Activated CD4-positive, alpha-beta T cell treated with anti-CD3 and anti-CD28 coated beads, Interleukin-2, Interleukin-6, amounts not matched to agents 100 ng/mL and 50 ng/mL, durations not matched to agents 16 hours and 8 hours (primary cell): Measurements from ENCODE around the gene NKD1.

Source experiments
- DNase-seq: peaks from one replicate; pipeline ENCODE4 v3.0.0-alpha.2; 2020

The NKD1 gene

GRCh38 chr16:50583211-50583610 is 35.0 kb downstream of the NKD1 start:
- no peak for DNase-seq

DNA sequence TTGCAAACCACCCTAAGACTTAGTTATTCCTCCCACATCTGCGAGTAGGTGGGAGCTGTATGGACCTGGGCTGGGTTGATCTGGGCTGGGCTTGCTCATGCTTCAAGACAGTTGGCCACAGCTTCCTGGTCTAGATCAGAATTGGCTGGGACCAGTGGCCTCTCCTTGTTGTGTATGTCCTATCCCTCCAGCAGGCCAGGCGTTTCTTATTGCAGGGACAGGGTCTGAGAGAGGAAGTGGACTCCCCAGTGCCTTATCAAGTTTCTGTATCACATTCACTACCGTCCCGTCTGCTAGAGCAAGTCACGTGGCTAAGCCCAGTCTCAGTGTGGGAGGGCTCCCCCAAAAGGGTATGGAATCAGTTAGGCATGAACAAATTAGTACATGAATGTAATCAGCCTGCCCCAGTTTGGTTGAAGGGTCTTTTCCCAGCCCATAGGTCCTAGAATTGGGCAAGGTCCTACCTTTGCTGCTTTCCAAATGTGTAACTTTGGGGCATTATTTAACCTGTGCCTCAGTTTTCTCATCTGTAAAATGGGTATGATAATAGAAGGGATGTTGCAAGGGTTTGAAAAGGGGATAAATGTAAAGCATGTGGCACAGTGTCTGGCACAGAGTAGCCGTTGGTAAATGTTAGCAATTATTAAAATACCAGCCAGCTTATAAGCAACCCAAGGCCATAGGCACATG is 36.0 kb downstream of the NKD1 start:
- DNase-seq, result peak; percentile 6

DNA sequence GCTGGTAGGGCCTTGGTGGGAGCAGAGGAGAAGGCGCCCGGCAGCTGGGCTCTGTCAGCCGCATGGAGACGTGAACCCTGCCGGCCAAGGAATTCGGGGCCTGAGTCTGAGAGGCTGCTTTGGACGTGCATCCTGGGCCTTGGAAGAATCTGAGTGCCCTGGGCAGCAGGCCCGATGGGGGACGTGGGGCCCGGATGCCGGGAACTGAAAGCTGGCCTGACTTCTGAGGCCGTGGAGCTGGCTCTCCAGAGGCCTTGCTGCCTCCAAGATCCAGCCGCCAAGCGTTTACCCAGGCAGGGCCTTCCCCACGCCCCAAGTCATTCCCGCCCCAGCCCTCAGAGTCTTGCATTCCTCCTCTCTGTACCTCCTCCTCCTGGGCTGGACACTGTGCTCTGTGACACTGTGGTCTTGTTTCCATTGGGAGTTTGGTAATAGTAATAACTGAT is 37.2 kb downstream of the NKD1 start:
- no peak for DNase-seq

GRCh38 chr16:50587543-50587942 is 39.3 kb downstream of the NKD1 start:
- DNase-seq, result no peak

DNA sequence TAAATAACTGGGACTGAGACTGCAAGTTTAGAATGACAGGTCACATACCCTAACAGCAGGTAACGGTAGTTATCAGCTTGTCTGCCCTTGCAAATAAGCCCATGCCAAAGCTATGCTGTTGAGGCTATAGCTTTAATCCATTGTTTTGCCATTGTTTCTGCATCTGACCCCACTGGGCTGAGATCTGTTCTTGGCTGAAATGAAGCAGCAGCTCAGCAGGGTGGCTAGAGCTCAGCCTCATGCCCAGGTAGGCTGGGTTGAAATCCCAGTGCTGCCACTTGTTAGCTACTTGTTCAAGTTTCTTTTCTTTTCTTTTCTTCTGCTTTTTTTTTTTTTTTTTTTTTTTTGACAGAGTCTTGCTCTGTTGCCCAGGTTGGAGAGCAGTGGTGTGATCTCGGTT is 40.1 kb downstream of the NKD1 start:
- DNase-seq, result no peak

DNA sequence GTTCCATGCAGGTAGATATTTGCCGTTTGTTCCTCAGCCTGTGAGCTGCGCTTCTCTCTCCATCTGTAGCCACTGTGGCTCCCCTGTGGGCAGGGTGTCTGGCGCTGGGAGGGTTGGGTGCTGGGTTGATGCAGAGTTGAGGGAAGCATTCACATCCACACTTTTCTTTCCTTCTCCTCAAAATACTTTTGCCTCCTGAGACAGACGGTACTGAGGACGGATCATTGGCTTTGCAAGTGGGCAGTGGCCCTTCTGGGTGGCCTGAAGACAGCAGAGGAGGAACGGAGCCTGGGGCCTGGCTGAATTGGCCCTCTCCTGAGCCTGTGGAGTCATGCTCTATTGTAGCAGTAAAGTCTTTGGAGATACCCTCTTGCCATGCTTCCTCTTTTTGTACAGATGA is 43.0 kb downstream of the NKD1 start:
- no peak for DNase-seq

DNA sequence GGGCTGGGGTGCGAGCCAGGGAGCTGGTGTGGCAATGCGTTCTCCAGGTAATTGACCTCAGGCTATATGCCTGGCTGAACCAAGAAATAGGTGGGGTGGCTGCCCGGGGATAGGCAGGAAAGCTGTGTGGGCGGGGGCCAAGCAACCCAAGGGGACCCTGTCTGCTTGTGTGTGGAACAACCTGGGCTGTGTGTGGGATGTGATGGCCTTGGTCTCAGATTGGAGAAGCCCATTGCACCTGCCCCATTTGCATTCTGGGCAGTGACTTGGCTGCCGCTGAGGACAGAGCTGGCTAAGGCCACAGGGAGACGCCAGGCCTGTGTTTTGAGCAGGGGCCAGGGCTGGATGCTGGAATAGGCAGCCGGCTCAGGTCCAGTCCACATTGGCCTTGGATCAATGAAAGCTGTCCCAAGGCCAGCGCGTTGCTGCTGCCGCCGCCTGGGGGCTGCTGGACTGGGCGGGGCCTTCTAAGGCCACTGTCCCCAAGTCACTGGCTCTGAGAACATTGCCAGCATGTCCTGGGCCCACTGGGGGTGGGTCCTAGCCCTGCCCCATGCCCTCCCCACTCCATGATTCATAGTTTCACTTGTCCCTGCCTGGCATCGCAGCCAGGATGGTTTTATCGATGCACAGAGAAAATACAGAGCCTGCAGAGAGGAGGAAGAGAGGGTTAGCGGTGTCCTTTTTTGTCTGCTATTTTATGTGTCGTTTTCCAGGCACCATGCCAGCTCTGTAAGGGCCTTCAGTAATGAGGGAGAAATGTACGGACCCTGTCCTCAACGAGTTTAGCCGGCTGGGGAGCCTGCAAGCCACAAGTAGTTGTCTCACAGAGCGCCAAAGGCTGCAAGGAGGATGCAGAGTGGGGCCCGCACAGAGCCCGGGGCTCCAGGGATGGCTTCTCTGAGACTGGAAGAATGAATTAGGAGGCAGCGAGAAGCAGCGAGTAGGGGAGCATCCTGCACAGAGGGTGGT is 43.9 kb downstream of the NKD1 start:
- DNase-seq, result no peak

GRCh38 chr16:50592996-50593395 is 44.8 kb downstream of the NKD1 start:
- DNase-seq, result no peak

DNA sequence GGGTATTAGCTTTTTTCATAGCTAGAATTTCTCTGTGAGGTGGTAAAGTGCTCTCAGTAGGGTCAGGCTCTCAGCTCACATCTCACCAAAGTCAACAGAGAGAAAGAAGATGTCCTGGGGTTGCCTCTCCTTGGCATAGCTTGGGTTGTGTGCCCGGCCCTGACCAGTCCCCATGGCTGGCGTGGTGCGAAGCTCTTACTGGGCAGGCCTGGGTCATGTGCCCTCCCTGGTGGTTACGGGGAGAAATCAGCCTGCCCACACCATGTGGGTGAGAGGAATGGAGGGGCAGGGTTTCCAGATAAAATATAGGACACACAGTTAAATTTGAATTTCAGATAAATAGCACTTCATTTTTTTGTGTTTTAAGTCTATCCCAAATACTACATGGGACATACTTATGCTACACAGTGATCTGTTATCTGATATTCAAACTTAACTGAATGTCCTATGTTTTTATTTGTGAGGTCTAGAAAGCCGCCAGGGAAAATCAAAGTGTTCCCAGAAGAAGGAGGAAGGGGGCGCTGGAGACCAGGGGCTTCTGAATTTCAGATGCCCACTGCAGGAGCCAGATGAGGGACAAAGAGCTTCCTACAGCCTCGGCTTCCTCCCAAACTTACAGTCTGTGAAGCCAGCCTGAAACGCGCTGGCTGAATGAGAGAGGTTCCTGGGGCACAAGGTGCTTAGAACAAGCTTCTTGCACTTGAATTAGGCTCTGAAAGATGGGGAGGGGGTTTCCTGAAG is 45.4 kb downstream of the NKD1 start:
- no peak for DNase-seq

- no peak for DNase-seq
Measured at GRCh38 chr16:50594308-50595260, 46.4 kb downstream of the NKD1 start.

GRCh38 chr16:50595859-50596258 is 47.7 kb downstream of the NKD1 start:
- no peak for DNase-seq

DNA sequence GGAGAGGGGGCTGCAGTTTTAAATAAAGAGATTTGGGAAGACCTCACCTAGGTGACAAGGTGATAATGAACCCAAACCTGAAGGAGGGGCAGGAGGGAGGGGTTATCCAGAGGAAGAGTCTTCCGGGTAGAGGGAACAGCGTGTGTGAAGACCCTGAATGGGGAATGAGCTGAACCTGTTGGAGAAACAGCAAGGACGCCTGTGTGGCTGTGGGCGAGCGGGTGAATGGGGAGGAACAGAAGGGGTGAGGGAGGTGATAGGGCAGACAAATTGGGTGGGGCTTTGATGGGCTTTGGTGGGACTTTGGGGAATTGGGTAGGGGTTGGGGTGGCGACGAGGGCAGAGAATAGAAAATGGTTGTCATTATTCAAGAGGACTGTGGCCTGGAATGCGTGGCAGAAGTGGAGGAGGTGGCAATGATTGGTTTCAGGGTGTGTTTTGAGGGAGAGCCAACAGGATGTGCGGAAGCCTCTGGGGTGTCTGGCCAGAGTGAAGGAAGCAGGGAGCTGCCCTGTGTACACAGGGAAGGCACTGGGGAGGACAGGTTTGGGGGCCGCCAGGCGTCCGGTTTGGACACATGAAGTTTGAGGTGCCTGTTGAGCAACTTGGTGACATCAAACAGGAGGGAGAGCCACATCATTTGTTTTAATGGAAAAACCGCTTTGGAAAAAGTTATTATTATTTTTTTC is 48.7 kb downstream of the NKD1 start:
- DNase-seq, result no peak

DNA sequence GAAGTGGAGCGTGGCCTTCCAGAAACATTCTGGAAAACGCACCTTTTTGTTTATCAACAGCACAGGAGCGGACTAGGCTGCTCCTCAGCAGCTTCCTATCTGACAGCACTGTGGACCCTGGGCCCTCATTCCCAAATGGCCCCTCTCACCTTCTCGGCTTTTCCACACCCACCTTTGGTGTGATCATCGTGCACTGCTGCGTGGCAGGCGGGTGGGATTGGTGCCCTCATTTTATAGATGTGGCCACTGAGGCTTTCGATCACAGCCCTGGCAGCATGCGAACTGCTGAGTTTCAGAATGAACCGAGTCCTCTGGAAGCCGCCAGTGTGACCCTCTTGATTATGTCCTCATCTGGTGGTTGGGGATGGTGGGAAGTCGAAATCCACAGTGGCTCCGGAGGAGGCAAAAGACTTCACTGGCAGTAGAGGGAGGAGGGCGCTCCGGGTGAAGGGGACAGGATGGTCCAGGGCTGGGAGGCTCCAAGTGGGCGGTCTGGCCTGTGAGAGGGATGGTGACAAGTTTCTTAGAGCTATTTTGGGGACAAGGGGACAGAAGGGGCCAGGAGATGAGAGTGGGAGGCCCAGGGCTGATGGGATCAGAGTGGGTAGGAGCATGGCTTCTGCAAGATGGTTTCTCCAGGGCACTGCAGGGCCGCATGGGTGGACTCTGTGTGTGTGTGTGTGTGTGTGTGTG is 49.5 kb downstream of the NKD1 start:
- DNase-seq, result no peak

DNA sequence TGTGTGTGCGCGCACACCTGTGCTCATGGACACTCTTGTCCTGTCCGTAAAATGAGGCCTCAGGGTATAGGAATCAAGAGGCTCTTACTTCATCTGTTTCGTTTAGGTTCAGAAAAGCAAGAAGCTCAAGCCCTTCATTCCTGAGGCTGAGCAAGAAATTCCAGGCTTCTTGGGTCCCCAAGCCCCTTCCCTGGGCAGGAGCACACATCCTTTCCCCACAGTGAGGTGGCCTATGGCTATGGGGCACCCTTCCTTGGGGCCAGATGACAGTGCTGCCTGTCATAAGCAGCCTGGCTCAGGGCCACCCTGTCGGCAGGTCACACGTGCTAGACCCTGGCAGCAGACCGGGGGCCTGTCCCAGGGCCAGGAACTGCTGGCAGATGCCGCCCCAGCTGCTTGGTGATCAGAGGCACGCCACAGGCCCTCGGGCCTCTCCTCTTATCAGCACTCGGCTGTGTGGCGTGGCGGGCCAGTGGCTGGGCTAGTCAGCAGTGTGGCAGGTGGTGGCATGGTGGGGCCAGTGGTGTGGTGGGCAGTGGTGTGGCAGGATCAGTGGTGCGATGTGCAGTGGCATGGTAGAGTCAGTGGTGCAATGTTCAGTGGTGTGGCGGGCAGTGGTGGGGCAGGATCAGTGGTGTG is 50.2 kb downstream of the NKD1 start:
- no peak for DNase-seq

GRCh38 chr16:50598936-50599361 is 50.8 kb downstream of the NKD1 start:
- no peak for DNase-seq

- DNase-seq, result no peak
Measured at GRCh38 chr16:50599494-50599893, 51.3 kb downstream of the NKD1 start.

GRCh38 chr16:50600582-50601283 is 52.5 kb downstream of the NKD1 start:
- no peak for DNase-seq

- DNase-seq, result no peak
Measured at GRCh38 chr16:50601341-50601740, 53.1 kb downstream of the NKD1 start.

GRCh38 chr16:50602126-50602525 is 53.9 kb downstream of the NKD1 start:
- no peak for DNase-seq
